PC-3 (cell line): ENCODE data around the gene PARVA.

Experiments used
- CTCF ChIP-seq: fragments of 300-600 bp; sonication (generic); conservative IDR thresholded peaks from 2 replicates; pipeline ENCODE4 v1.5.1; 2017; ENCODE audit warnings: antibody characterized with exemption, low read depth, mild to moderate bottlenecking, low read length
- EZH2phosphoT487 ChIP-seq: fragments of 300-600 bp; sonication (generic); IDR thresholded peaks from 2 replicates; pipeline ENCODE4 v1.6.1; 2018; ENCODE audit warnings: mild to moderate bottlenecking, antibody characterized with exemption, low read length, borderline replicate concordance

- TF ChIP-seq CTCF (no peak), EZH2phosphoT487 (no peak)
These were observed 164.3 kb downstream of the PARVA start for GRCh38 chr11:12541583-12542151.
